GM18508 (cell line): ENCODE data around the gene ANKLE1.
"Not testable (repeated sequence)": the region's sequence is repeated elsewhere in the genome, so short reads cannot be mapped to it uniquely, and the experiment has no call there.

Experiments
- ATAC-seq: cut with Tn5 transposase; IDR thresholded peaks from one replicate; pipeline ENCODE4 v1.9.1; 2021; ENCODE audit warnings: moderate number of reproducible peaks; ENCODE audit not compliant: insufficient read depth, unreplicated experiment

ANKLE1 gene

GRCh38 chr19:17246681-17247425, 34.8 kb upstream of the ANKLE1 start:
- ATAC-seq, result no peak

GRCh38 chr19:17248011-17248776, 33.5 kb upstream of the ANKLE1 start:
- no peak for ATAC-seq

- ATAC-seq, result no peak
Observed at GRCh38 chr19:17249887-17250548, 31.7 kb upstream of the ANKLE1 start.

- ATAC-seq, result no peak
Observed at GRCh38 chr19:17254636-17255035, 27.1 kb upstream of the ANKLE1 start.

GRCh38 chr19:17255150-17255621, 26.5 kb upstream of the ANKLE1 start:
- no peak for ATAC-seq

- no peak for ATAC-seq
Observed at GRCh38 chr19:17256130-17256529, 25.6 kb upstream of the ANKLE1 start.

- no peak for ATAC-seq
Observed at GRCh38 chr19:17259118-17259780, 22.5 kb upstream of the ANKLE1 start.

- ATAC-seq, result no peak
Observed at GRCh38 chr19:17259934-17260333, 21.8 kb upstream of the ANKLE1 start.

GRCh38 chr19:17260842-17261325, 20.8 kb upstream of the ANKLE1 start:
- peak; percentile 68 for ATAC-seq

GRCh38 chr19:17262557-17262956, 19.1 kb upstream of the ANKLE1 start:
- no peak for ATAC-seq

- no peak for ATAC-seq
Observed at GRCh38 chr19:17263712-17264640, 17.7 kb upstream of the ANKLE1 start.

- no peak for ATAC-seq
Observed at GRCh38 chr19:17264641-17264979, 17.1 kb upstream of the ANKLE1 start, which contains the start of gene USHBP1. USHBP1 (minus strand) TSS chr19:17264745; CDS start chr19:17264299, 446 bp downstream.

- ATAC-seq, result no peak
Observed at GRCh38 chr19:17266026-17266425, 15.7 kb upstream of the ANKLE1 start.

GRCh38 chr19:17266589-17266974, 15.1 kb upstream of the ANKLE1 start:
- ATAC-seq, result no peak

GRCh38 chr19:17266975-17267788, 14.5 kb upstream of the ANKLE1 start, which contains the start of gene BABAM1:
BABAM1 (plus strand) TSS chr19:17267443; CDS start chr19:17268807, 1,364 bp downstream.
- ATAC-seq, result peak; percentile 75

GRCh38 chr19:17268754-17269153, 12.9 kb upstream of the ANKLE1 start:
- ATAC-seq, result no peak

- ATAC-seq, result not testable (repeated sequence)
Observed at GRCh38 chr19:17274892-17275291, 6.8 kb upstream of the ANKLE1 start.

- ATAC-seq, result no peak
Observed at GRCh38 chr19:17275441-17276175, 6.1 kb upstream of the ANKLE1 start.
